K562 (cell line): ENCODE results near the gene TPM4. TPM values are rescaled to one million over a fixed set of nuclear protein-coding genes. Genes with fewer than 3 reads are reported as not detected.

Experiments used
- ATF1 ChIP-seq, 2 experiments: fragments of 450-650 bp in 1 of 2; IDR thresholded peaks; 2 replicates each; pipeline ENCODE4 v1.6.1; 2016; ENCODE audit warnings: missing compliant biosample characterization in 1 of 2, missing genetic modification characterization in 1 of 2
- BHLHE40 ChIP-seq: IDR thresholded peaks from 2 replicates; pipeline ENCODE4 v1.6.1; 2011; ENCODE audit warnings: low read length, improper control_type of control experiment
- DMBX1 ChIP-seq: fragments of 250-450 bp; sonication (Bioruptor Pico); IDR thresholded peaks from 2 replicates; pipeline ENCODE4 v1.8.0; 2022; ENCODE audit warnings: inconsistent platforms, mild to moderate bottlenecking, moderate library complexity, borderline replicate concordance
- E2F4 ChIP-seq: sonication (generic); formaldehyde crosslinking; IDR thresholded peaks from 2 replicates; pipeline ENCODE4 v1.8.0; 2022; ENCODE audit warnings: mild to moderate bottlenecking, low read depth, missing genetic modification reagents
- ELF1 ChIP-seq: fragments of 200-800 bp; sonication (Bioruptor generic); IDR thresholded peaks from 2 replicates; pipeline ENCODE4 v1.6.1; 2016; ENCODE audit warnings: missing genetic modification characterization, missing compliant biosample characterization
- HNRNPH1 ChIP-seq: fragments of 200-400 bp; formaldehyde crosslinking; optimal IDR thresholded peaks from 2 replicates; pipeline ENCODE3; 2017; ENCODE audit warnings: low read depth, mild to moderate bottlenecking, low read length, moderate library complexity
- HNRNPUL1 ChIP-seq: fragments of 200-400 bp; formaldehyde crosslinking; IDR thresholded peaks from 2 replicates; pipeline ENCODE4 v1.6.1; 2017; ENCODE audit warnings: low read length
- ILF3 ChIP-seq: fragments of 450-650 bp; IDR thresholded peaks from 2 replicates; pipeline ENCODE4 v1.6.1; 2018; ENCODE audit warnings: antibody characterized with exemption, mild to moderate bottlenecking, moderate library complexity, borderline replicate concordance
- MAZ ChIP-seq, 2 experiments: fragments of 450-650 bp in 1 of 2; sonication (generic) in 1 of 2; formaldehyde crosslinking; IDR thresholded peaks in 1 of 2; conservative IDR thresholded peaks in 1 of 2; 2 replicates each; pipeline versions ENCODE4 v1.4.0 to v1.5.0; 2020; ENCODE audit warnings: mild to moderate bottlenecking in 1 of 2, missing genetic modification reagents in 1 of 2
- PKNOX1 ChIP-seq: fragments of 450-650 bp; IDR thresholded peaks from 2 replicates; pipeline ENCODE4 v1.6.1; 2016
- PRDM10 ChIP-seq: fragments of 450-650 bp; IDR thresholded peaks from 2 replicates; pipeline ENCODE4 v1.6.1; 2018; ENCODE audit not compliant: partially characterized antibody
- RCOR1 ChIP-seq, 2 experiments: IDR thresholded peaks; 2 replicates each; pipeline ENCODE4 v1.6.1; 2012; ENCODE audit warnings: low read depth in 2 of 2, low read length in 2 of 2, borderline replicate concordance in 1 of 2, improper control_type of control experiment in 1 of 2
- SMARCE1 ChIP-seq: fragments of 450-650 bp; IDR thresholded peaks from 2 replicates; pipeline ENCODE4 v1.7.1; 2016; ENCODE audit warnings: mild to moderate bottlenecking
- SREBF1 ChIP-seq: fragments of 150-350 bp; IDR thresholded peaks from 2 replicates; pipeline ENCODE4 v1.6.1; 2014; ENCODE audit warnings: antibody characterized with exemption, low read depth, low read length, borderline replicate concordance
- TCF3 ChIP-seq: sonication (generic); formaldehyde crosslinking; IDR thresholded peaks from 2 replicates; pipeline ENCODE4 v1.4.0; 2020; ENCODE audit warnings: mild to moderate bottlenecking, missing genetic modification reagents
- YBX1 ChIP-seq: fragments of 450-650 bp; IDR thresholded peaks from 2 replicates; pipeline ENCODE4 v1.7.1; 2016; ENCODE audit warnings: mild to moderate bottlenecking
- ZFX ChIP-seq: sonication (generic); formaldehyde crosslinking; IDR thresholded peaks from 2 replicates; pipeline ENCODE4 v1.8.0; 2022; ENCODE audit warnings: mild to moderate bottlenecking, missing genetic modification reagents, moderate library complexity
- ZNF121 ChIP-seq: sonication (generic); formaldehyde crosslinking; conservative IDR thresholded peaks from 2 replicates; pipeline ENCODE4 v1.8.0; 2022; ENCODE audit warnings: missing genetic modification reagents
- ZNF224 ChIP-seq: sonication (generic); formaldehyde crosslinking; IDR thresholded peaks from 2 replicates; pipeline ENCODE4 v1.8.0; 2022; ENCODE audit warnings: mild to moderate bottlenecking, missing genetic modification reagents
- ZNF282 ChIP-seq: sonication (generic); formaldehyde crosslinking; IDR thresholded peaks from 2 replicates; pipeline ENCODE4 v1.8.1; 2023; ENCODE audit warnings: missing genetic modification reagents
- ZNF77 ChIP-seq: fragments of 250-450 bp; sonication (Bioruptor Pico); IDR thresholded peaks from 2 replicates; pipeline ENCODE4 v1.5.0; 2020
- polyA plus RNA-seq, 8 experiments: library from polyadenylated mRNA; depleted of rRNA in 4 of 8; stranded (reverse) in 5 of 8; unstranded in 3 of 8; fragments of >200 nt; fragmentation: Nextera tagmentation in 2 of 8; fragmentation: Illumina TruSeq in 1 of 8; extraction: Ambion mirVana in 2 of 8; extraction: Trizol in 1 of 8; gene quantifications; 2 replicates each; pipeline versions ENCODE4 v1.2.1 to v1.2.3, GENCODE V29; 2011 to 2014; ENCODE audit warnings: inconsistent platforms in 1 of 8, missing spikeins in 1 of 8
- total RNA-seq, 7 experiments: library from RNA; depleted of rRNA in 6 of 7; stranded (reverse); fragments of >200 nt in 6 of 7; fragmentation: Illumina TruSeq in 2 of 7; extraction: Trizol in 2 of 7; gene quantifications; 2 replicates each; pipeline versions ENCODE4 v1.2.1 to v1.2.3, GENCODE V29; 2011 to 2021; ENCODE audit warnings: low replicate concordance in 1 of 7
- TF ChIP-seq, protein P1 (sequence below): fragments of 450-650 bp; IDR thresholded peaks from 2 replicates; pipeline ENCODE4 v1.6.1; 2017; ENCODE audit warnings: mild to moderate bottlenecking, moderate library complexity

The TPM4 gene
- total and polyA plus RNA-seq, 9 of the 15 experiments (the other 6 are each of a cell fraction or from before 2014, with no cell fraction given), result 28.1 to 111 (median 77.4) TPM

DNA sequence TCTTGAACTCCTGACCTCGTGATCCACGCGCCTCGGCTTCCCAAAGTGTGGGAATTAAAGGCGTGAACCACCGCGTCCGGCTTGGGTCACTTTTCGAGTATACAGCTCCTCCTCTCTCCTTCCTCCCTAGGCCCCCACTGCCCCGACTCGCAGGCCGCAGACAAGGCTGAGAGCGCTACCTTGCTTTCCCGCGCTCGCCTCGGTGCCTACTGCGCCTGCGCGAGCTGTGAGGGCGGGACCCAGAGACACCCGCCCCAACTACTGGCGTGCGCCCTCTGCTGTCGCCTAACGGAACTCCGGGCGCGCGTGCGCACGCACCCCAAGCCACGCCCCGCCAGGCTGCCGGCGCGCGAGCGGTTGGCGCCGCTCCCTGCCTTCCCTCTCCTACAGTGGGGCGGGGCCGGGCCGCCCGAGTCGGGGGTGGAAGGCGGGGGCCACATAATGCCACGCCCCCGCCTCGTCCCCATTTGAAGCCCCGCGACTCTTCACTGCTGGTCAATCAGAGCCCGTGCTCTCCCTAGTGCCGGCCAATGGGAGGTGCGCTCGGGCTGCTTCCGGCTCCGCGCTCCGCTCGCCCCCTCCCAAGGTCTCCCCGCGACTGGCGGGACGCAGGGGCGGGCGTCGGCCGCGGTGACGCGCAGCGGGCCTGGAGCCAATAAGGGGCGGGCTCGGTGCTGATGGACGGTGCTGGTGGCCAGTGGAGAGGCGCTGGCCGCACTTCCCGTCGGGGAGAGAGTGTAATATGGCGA is 35.0 kb downstream of the TPM4 start, which contains the start of gene RAB8A (continued):
- TF ChIP-seq, protein P1, sequence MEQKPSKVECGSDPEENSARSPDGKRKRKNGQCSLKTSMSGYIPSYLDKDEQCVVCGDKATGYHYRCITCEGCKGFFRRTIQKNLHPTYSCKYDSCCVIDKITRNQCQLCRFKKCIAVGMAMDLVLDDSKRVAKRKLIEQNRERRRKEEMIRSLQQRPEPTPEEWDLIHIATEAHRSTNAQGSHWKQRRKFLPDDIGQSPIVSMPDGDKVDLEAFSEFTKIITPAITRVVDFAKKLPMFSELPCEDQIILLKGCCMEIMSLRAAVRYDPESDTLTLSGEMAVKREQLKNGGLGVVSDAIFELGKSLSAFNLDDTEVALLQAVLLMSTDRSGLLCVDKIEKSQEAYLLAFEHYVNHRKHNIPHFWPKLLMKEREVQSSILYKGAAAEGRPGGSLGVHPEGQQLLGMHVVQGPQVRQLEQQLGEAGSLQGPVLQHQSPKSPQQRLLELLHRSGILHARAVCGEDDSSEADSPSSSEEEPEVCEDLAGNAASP, result no peak
- TF ChIP-seq E2F4 (CRISPR knock-in tag), result peak; percentile 95
- TF ChIP-seq PRDM10, result peak; percentile 54
- TF ChIP-seq DMBX1 (CRISPR knock-in tag), result peak; percentile 14; the same call in 1 of the 2 replicates
- peak; percentile 1; the same call in 1 of the 2 replicates for TF ChIP-seq TCF3
- no peak for TF ChIP-seq SREBF1
- no peak for TF ChIP-seq ZNF282 (CRISPR knock-in tag)
- peak; percentile 96 to 98 for TF ChIP-seq MAZ (CRISPR knock-in tag; conservative IDR thresholded peaks at IDR 0.05 in 1 of 2, IDR thresholded peaks at IDR 0.05 in 1 of 2)
- TF ChIP-seq ATF1 (CRISPR knock-in tag; IDR thresholded peaks at IDR 0.05), result peak; percentile 75
- TF ChIP-seq ATF1 (tag; IDR thresholded peaks at IDR 0.05), result peak; percentile 97
- peak; percentile 83 for TF ChIP-seq BHLHE40
- peak; percentile 93 for TF ChIP-seq ELF1 (tag)
- TF ChIP-seq ILF3, result no peak
- TF ChIP-seq ZNF224 (CRISPR knock-in tag), result no peak
- peak in 1 of 2 experiments; percentile 22; a peak in 3 of 4 replicates for TF ChIP-seq RCOR1 (IDR thresholded peaks at IDR 0.05; ENCODE audit: borderline replicate concordance in 1 of 2, low read depth in 2 of 2, low read length in 2 of 2)
- TF ChIP-seq SMARCE1, result 0 out of 2 replicates have a peak, but pooled peaks have one; percentile 9
- TF ChIP-seq ZNF77 (CRISPR knock-in tag), result no peak
- no peak for TF ChIP-seq HNRNPUL1
- TF ChIP-seq ZNF121 (CRISPR knock-in tag), result no peak
- TF ChIP-seq HNRNPH1, result no peak
- TF ChIP-seq YBX1, result no peak
- TF ChIP-seq PKNOX1, result peak; percentile 100
- TF ChIP-seq ZFX (CRISPR knock-in tag), result peak; percentile 89
